ENCODE measurements around the gene BET1L.
"Not testable (repeated sequence)": the region's sequence is repeated elsewhere in the genome, so short reads cannot be mapped to it uniquely, and the experiment has no call there.

The BET1L gene

DNA sequence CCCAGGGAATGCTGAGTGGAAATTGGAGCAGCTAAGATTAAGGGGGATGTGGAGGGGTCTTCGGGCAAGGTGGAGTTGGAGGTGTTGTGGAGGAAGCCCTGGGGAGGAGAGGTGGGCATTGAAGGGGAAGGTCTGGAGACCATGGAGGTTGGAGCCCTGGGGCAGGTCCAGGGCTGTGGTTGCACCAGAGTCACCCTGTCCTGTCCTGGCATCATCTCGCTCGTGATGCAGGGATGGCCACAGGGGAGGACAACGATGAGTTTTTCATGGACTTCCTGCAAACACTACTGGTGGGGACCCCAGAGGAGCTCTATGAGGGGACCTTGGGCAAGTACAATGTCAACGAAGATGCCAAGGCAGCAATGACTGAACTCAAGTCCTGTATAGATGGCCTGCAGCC is 13.7 kb downstream of the BET1L start:
- DNase-seq: not testable (repeated sequence)

DNA sequence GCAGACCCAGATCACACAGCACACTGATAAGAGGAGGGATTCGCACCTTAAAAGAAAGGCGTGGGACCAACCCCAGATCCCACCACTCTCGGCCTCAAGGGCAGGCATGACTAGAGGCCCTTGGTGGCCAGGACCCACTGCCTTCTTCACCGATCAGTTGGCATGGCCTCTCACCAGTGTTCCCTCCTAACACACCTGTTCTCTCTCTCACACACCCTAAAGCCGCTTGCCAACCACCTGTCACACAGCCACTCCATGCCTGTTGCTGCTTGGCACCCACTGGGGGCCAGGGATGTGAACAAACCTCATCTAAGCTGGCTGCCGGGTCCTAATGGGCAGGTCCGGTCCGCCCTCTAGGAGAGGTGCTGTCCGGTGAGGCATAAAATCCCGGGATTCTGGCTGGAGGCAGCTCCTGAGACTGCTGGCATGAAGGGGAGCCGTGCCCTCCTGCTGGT is 14.5 kb downstream of the BET1L start, which contains the start of gene SCGB1C1:
Gene SCGB1C1 (plus strand): TSS at position 405 of the 455 bp plus-strand sequence. CDS start 22 bp downstream, at position 427.
- not testable (repeated sequence) for DNase-seq

DNA sequence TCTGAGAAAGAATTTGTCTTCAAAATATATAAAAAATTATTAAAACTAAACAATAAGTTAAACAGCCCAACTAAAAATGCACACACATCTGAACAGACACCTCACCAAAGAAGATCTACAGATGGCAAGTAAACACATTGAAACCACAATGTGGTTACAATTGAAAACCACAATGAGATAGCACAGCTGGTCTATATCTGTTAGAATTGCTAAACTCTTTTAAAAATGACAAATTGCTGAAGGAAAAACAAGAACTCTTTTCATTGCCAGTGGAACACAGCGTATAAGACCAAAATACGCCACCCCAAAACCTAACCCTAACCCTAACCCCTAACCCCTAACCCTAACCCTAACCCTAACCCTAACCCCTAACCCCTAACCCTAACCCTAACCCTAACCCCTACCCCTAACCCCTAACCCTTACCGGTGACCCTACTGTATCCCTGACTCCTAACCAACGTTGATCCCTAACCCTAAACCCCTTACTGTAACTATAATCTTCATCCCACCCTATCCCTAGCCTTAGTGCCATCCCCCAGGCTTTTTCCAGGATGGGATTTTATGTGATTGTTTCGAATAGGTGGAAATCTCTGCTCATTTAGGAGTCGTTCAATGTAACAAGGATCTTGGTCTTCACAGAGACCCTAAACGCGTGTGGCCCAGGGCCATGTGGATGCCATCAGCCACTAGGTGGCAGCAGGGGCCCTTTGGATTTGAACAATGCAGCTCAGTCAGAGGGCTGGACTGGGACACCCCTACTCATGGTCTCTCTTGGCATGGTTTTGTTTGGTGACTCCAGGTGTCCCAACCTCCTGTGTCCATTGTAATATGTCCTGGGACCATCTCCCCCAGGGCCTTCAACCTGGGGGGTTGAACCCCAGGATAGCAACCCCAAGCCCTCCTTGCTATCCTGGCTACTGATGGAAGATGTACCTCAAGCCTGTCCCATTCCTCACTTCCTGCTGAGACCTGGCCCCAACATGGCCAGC is 15.4 kb downstream of the BET1L start:
- DNase-seq: not testable (repeated sequence)

DNA sequence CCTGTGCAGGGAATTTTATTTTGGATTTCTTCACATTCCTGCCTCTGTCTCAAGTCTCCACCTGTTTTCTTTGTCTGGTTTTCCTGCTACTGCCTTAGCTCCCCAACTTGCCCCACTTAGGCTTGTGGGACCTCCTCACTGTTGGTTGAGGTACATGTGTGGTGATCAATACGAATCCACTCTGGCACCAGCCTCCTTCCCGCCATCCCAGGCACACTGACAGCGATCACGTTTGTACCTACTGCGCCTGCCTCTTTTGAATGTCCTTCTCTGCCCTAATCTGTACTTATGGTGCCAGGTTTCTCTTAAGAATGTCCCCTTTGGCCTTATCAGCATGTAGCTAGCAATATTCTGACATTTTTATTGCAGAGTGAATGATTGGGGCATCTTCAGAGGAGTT is 16.7 kb downstream of the BET1L start:
- DNase-seq: not testable (repeated sequence)

DNA sequence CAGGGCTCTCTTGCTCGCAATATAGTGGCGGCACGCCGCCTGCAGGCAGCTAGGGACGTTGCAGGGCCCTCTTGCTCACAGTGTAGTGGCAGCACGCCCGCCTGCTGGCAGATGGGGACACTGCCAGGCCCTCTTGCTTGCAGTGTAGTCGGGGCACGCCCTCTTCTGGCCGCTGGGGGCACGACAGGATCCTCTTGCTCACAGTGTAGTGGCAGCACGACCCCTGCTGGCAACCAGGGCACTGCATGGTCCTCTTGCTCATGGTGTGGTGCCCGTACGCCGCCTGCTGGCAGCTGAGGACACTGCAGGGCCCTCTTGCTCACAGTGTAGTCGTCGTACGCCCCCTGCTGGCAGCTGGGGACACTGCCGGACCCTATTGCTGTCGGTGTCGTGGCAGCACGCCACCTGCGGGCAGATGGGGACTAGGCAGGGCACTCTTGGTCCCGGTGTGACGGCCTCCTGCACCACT is 17.3 kb downstream of the BET1L start:
- not testable (repeated sequence) for DNase-seq

DNA sequence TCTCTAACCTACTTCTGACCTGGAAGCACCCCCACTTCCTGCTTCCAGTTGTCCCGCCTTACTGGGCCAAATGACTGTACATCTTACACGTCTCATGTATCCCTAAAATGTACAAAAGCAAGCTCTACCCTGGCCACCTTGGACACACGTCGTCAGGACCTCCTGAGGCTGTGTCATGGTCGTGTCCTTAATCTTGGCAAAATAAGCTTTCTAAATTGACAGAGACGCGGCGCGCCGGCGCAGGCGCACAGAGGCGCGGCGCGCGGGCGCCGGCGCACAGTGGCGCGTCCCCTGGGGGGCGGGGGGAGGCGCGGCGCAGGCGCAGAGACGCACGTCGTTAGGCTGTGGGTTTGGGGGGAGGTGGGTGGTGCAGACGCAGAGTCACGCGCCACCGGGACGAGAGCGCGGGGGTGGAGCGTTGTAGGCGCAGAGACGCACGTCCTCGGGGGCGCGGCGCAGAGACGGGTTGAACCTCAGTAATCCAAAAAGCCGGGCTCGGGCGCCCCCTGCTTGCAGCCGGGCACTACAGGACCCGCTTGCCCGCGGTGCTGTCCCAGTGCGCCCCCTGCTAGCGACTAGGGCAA is 17.9 kb downstream of the BET1L start:
- DNase-seq: not testable (repeated sequence)

DNA sequence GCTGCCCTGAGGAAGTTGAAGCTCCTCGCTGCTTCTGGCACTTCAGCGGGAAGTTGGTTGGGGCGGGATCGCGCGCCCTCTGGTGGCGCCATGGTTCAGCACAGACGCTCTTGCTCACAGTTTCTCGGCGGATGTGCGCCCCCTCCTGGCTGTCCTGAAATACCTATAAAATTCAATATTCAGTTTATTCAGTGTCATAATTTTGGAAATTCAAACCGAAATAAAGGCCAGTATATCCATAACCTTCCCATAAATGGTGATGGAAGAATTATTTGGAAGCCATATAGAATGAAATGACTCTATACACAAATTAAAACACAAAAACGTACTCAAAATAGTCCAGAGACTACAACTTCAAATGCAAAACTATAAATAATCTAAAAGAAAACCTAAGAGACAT is 27.0 kb downstream of the BET1L start:
- DNase-seq: not testable (repeated sequence)

Measured in effector CD8-positive, alpha-beta T cell (primary cell).